HG03280 (cell line): ENCODE results near the gene SEZ6.

Experiments used
- ATAC-seq: cut with Tn5 transposase; IDR thresholded peaks from one replicate; pipeline ENCODE4 v1.9.1; 2021; ENCODE audit warnings: mild to moderate bottlenecking, moderate library complexity; ENCODE audit not compliant: unreplicated experiment

SEZ6 gene

DNA sequence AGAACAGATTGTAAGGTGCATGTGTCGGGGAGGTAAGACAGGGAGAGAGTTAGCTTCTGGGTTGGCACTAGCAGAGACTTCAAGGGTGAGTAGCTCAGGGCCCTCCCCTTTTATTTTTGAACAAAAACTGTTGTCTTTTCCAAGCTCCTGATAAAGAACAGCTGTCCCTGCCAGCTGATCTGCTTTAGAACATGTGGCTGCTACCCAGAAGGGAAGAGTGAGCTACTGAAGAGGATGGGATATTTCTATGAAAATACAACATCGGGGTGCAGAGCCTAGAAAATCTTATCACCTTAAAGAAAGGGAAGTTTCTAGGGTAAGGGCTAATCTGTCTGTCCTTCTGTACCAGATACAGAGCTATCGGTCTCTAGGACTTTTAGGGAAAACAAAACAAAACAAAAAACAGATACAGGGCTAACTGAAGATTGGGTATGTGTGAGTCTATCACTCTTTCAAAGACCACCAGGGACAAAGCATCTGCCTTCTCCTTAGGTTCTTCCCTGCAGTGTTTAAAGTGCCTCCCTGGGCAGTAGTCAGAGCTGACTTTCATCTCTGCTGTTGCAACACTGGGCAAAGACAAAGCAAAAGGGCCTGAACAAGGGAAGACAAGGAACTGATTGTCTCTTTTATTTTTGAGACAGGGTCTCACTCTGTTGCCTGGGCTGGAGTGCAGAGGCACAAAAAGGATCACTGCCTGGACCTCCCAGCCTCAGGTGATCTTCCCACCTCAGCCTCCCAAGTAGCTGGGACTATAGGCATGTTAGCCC, 97.9 kb downstream of the SEZ6 start:
- no peak for ATAC-seq

- ATAC-seq, result no peak
Measured at GRCh38 chr17:28906706-28907438, 99.0 kb downstream of the SEZ6 start.

GRCh38 chr17:28906276-28906675, 99.6 kb downstream of the SEZ6 start:
- ATAC-seq, result no peak
